ENCODE data around the gene MICB.
"Not testable (repeated sequence)": the region's sequence is repeated elsewhere in the genome, so short reads cannot be mapped to it uniquely, and the experiment has no call there.

MICB gene

DNA sequence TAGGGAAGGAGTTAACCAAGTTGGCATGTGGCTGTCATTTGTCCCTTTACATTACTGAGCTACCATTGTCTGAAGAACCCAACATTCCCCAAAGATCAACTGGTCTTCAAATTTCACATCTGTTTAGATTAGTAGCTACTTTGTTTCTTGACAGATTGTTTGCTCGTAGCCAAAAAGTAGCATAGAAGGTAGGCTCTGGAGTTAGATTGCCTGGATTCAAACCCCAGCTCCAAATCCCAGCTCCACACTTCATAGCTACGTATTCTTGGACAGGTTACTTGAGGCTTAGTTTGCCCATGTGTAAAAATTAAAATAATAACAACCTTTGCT is 50.6 kb downstream of the MICB start:
- no peaks in the 10 kb centered on the region for H3K9me2 ChIP-seq (replicated peaks; ENCODE audit: control insufficient read depth, low read length)
- peak overlapping the region; percentile 81 for H3K4me3 ChIP-seq (ENCODE audit: low read length)
- no peaks in the 10 kb centered on the region for H4K20me1 ChIP-seq (ENCODE audit: control insufficient read depth, insufficient read depth, low read depth, low read length)
- H3F3A ChIP-seq (ENCODE audit: control insufficient read depth, insufficient read depth), result peaks cover 19% of the 10 kb centered on the region
- TF ChIP-seq, protein P1, sequence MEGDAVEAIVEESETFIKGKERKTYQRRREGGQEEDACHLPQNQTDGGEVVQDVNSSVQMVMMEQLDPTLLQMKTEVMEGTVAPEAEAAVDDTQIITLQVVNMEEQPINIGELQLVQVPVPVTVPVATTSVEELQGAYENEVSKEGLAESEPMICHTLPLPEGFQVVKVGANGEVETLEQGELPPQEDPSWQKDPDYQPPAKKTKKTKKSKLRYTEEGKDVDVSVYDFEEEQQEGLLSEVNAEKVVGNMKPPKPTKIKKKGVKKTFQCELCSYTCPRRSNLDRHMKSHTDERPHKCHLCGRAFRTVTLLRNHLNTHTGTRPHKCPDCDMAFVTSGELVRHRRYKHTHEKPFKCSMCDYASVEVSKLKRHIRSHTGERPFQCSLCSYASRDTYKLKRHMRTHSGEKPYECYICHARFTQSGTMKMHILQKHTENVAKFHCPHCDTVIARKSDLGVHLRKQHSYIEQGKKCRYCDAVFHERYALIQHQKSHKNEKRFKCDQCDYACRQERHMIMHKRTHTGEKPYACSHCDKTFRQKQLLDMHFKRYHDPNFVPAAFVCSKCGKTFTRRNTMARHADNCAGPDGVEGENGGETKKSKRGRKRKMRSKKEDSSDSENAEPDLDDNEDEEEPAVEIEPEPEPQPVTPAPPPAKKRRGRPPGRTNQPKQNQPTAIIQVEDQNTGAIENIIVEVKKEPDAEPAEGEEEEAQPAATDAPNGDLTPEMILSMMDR (IDR thresholded peaks at IDR 0.05; ENCODE audit: low read depth, low read length, poor library complexity, severe bottlenecking), result no peak
- no peak for TF ChIP-seq EZH2phosphoT487 (IDR thresholded peaks at IDR 0.05; ENCODE audit: borderline replicate concordance, low read length)
- H3K79me2 ChIP-seq (ENCODE audit: control insufficient read depth, low read length), result peaks cover 12% of the 10 kb centered on the region
- H3K27me3 ChIP-seq (ENCODE audit: control insufficient read depth, low read length), result no peaks in the 10 kb centered on the region
- no peak overlapping the region for H3K27ac ChIP-seq (ENCODE audit: low read depth, low read length)
- peak overlapping the region; percentile 95 for H3K4me2 ChIP-seq (ENCODE audit: low read length)
- no peaks in the 10 kb centered on the region for H3K9me3 ChIP-seq (ENCODE audit: control insufficient read depth, insufficient read depth, low read length)
- peaks cover 56% of the 10 kb centered on the region for H3K4me1 ChIP-seq (ENCODE audit: control insufficient read depth, low read length)
- peaks cover 15% of the 10 kb centered on the region for H3K36me3 ChIP-seq (ENCODE audit: control insufficient read depth, low read length)

DNA sequence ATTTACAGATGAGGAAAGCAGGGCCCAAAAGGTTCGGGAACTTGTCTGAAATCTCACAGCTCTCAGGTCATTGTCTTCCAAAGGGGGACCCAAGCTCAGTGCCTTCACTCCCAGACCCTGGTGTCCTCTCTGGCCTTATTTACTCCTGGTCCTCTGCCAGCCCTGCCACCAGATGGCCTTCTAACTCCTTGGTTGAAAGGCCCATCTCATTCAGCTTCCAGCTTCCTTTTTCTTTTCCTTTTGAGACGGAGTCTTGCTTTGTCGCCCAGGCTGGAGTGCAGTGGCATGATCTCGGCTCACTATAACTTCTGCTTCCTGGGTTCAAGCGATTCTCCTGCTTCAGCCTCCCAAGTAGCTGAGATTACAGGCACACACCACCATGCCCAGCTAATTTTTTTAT is 53.4 kb downstream of the MICB start:
- Histone ChIP-seq H3K36me3 (ENCODE audit: control insufficient read depth, low read length) (peaks cover 18% of the 10 kb centered on the region), H3F3A (ENCODE audit: control insufficient read depth, insufficient read depth) (peaks cover 18% of the 10 kb centered on the region), H3K4me1 (ENCODE audit: control insufficient read depth, low read length) (peaks cover 49% of the 10 kb centered on the region)
- not testable (repeated sequence) for H3K9me3 ChIP-seq (ENCODE audit: control insufficient read depth, insufficient read depth, low read length); H3K4me3 ChIP-seq (ENCODE audit: low read length); H3K27ac ChIP-seq (ENCODE audit: low read depth, low read length); H3K4me2 ChIP-seq (ENCODE audit: low read length); H3K79me2 ChIP-seq (ENCODE audit: control insufficient read depth, low read length); H3K27me3 ChIP-seq (ENCODE audit: control insufficient read depth, low read length); H3K9me2 ChIP-seq (replicated peaks; ENCODE audit: control insufficient read depth, low read length); H4K20me1 ChIP-seq (ENCODE audit: control insufficient read depth, insufficient read depth, low read depth, low read length)
- TF ChIP-seq, protein P1 (IDR thresholded peaks at IDR 0.05; ENCODE audit: low read depth, low read length, poor library complexity, severe bottlenecking), result peak; percentile 64

DNA sequence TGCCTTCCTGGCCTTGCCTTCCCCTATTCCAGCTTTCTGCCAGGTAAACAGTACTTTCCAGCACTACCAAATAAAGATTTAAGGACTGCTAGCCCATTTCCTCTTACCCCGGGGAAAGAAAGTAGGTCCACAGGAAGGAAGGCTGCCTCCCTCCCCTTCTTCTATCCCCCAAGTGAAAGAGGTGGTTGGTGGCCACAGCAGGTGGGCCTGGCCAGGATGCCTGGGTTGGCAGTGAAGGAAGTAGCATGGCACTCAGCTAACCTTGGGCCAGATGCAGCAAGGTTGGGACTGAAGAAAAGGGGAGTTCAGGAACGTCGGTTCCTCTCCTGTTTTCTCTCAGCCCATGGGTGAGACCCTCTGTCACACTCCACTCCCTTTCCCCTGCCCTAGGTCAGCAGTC is 58.4 kb downstream of the MICB start:
- TF ChIP-seq, protein P1 (IDR thresholded peaks at IDR 0.05; ENCODE audit: low read depth, low read length, poor library complexity, severe bottlenecking), result no peak
- TF ChIP-seq EZH2phosphoT487 (IDR thresholded peaks at IDR 0.05; ENCODE audit: borderline replicate concordance, low read length), result no peak
- no peaks in the 10 kb centered on the region for H3K79me2 ChIP-seq (ENCODE audit: control insufficient read depth, low read length)
- H3K4me2 ChIP-seq (ENCODE audit: low read length), result no peak overlapping the region
- no peaks in the 10 kb centered on the region for H3K9me3 ChIP-seq (ENCODE audit: control insufficient read depth, insufficient read depth, low read length)
- H3K27ac ChIP-seq (ENCODE audit: low read depth, low read length), result no peak overlapping the region
- peaks cover 57% of the 10 kb centered on the region for H3K4me1 ChIP-seq (ENCODE audit: control insufficient read depth, low read length)
- H3K4me3 ChIP-seq (ENCODE audit: low read length), result no peak overlapping the region
- H3F3A ChIP-seq (ENCODE audit: control insufficient read depth, insufficient read depth), result peaks cover 22% of the 10 kb centered on the region
- no peaks in the 10 kb centered on the region for H3K27me3 ChIP-seq (ENCODE audit: control insufficient read depth, low read length)
- H4K20me1 ChIP-seq (ENCODE audit: control insufficient read depth, insufficient read depth, low read depth, low read length), result no peaks in the 10 kb centered on the region
- no peaks in the 10 kb centered on the region for H3K9me2 ChIP-seq (replicated peaks; ENCODE audit: control insufficient read depth, low read length)
- H3K36me3 ChIP-seq (ENCODE audit: control insufficient read depth, low read length), result peaks cover 30% of the 10 kb centered on the region

Measured in DOHH2 (cell line).